ENCODE data around the gene TRAPPC11.

DNA sequence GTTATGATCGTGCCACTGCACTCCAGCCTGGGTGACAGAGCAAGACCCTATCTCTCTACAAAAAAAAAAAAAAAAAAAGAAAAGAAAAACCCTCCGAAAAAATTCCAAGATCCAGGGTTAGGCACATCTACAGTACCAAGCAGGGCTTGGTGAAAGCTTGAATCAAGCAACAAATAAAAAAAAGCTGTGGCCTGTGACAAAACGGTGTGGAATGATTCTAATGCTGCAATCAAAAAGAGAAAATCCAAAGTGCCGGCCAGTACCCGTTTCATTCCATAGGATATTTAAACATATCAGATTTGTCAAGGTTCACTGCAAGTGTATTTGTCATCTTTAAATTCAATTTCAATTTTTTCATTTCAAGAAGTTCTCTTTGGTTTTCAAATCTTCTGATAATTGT lies 20.7 kb upstream of the TRAPPC11 start:
- TF ChIP-seq EZH2 (IDR thresholded peaks at IDR 0.05; ENCODE audit: low read depth, unreplicated experiment) (no peak), EZH2phosphoT487 (IDR thresholded peaks at IDR 0.05; ENCODE audit: unreplicated experiment) (no peak)
- TF ChIP-seq, protein P1, sequence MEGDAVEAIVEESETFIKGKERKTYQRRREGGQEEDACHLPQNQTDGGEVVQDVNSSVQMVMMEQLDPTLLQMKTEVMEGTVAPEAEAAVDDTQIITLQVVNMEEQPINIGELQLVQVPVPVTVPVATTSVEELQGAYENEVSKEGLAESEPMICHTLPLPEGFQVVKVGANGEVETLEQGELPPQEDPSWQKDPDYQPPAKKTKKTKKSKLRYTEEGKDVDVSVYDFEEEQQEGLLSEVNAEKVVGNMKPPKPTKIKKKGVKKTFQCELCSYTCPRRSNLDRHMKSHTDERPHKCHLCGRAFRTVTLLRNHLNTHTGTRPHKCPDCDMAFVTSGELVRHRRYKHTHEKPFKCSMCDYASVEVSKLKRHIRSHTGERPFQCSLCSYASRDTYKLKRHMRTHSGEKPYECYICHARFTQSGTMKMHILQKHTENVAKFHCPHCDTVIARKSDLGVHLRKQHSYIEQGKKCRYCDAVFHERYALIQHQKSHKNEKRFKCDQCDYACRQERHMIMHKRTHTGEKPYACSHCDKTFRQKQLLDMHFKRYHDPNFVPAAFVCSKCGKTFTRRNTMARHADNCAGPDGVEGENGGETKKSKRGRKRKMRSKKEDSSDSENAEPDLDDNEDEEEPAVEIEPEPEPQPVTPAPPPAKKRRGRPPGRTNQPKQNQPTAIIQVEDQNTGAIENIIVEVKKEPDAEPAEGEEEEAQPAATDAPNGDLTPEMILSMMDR (conservative IDR thresholded peaks at IDR 0.05; ENCODE audit: low read depth in 2 of 2) = no peak
- TF ChIP-seq, protein P2, sequence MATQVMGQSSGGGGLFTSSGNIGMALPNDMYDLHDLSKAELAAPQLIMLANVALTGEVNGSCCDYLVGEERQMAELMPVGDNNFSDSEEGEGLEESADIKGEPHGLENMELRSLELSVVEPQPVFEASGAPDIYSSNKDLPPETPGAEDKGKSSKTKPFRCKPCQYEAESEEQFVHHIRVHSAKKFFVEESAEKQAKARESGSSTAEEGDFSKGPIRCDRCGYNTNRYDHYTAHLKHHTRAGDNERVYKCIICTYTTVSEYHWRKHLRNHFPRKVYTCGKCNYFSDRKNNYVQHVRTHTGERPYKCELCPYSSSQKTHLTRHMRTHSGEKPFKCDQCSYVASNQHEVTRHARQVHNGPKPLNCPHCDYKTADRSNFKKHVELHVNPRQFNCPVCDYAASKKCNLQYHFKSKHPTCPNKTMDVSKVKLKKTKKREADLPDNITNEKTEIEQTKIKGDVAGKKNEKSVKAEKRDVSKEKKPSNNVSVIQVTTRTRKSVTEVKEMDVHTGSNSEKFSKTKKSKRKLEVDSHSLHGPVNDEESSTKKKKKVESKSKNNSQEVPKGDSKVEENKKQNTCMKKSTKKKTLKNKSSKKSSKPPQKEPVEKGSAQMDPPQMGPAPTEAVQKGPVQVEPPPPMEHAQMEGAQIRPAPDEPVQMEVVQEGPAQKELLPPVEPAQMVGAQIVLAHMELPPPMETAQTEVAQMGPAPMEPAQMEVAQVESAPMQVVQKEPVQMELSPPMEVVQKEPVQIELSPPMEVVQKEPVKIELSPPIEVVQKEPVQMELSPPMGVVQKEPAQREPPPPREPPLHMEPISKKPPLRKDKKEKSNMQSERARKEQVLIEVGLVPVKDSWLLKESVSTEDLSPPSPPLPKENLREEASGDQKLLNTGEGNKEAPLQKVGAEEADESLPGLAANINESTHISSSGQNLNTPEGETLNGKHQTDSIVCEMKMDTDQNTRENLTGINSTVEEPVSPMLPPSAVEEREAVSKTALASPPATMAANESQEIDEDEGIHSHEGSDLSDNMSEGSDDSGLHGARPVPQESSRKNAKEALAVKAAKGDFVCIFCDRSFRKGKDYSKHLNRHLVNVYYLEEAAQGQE (IDR thresholded peaks at IDR 0.05; ENCODE audit: unreplicated experiment) = no peak

Measured in GM23338 (cell line).